Omental fat pad (tissue), 4 donors: ENCODE measurements around the gene EXOC6B. TPM values are rescaled to one million over a fixed set of nuclear protein-coding genes. Genes with fewer than 3 reads are reported as not detected.

Source experiments
- ATAC-seq: fragments of 150-250 bp; one replicate; pipeline ENCODE4 v1.9.1; 2016; ENCODE audit warnings: mild to moderate bottlenecking, moderate library complexity; ENCODE audit not compliant: low FRiP score
- DNase-seq: peaks from one replicate; pipeline ENCODE4 v3.0.0-alpha.2; 2019; ENCODE audit warnings: low spot score
- CTCF ChIP-seq, 3 donors: fragments of 450-650 bp; IDR thresholded peaks; one replicate each; pipeline ENCODE4 v1.5.1; 2016 to 2017; ENCODE audit warnings: antibody characterized with exemption in 3 of 3, mild to moderate bottlenecking in 3 of 3, moderate library complexity in 2 of 3
- total RNA-seq, 4 donors: library from RNA; depleted of rRNA; stranded (reverse); fragments of >200 nt; gene quantifications; one replicate each; pipeline ENCODE4 v1.1.0, GENCODE V29; 2016

Gene EXOC6B
- total RNA-seq, 4 donors from 2014 or later = 25.6 to 38.3 (median 30.1) TPM

DNA sequence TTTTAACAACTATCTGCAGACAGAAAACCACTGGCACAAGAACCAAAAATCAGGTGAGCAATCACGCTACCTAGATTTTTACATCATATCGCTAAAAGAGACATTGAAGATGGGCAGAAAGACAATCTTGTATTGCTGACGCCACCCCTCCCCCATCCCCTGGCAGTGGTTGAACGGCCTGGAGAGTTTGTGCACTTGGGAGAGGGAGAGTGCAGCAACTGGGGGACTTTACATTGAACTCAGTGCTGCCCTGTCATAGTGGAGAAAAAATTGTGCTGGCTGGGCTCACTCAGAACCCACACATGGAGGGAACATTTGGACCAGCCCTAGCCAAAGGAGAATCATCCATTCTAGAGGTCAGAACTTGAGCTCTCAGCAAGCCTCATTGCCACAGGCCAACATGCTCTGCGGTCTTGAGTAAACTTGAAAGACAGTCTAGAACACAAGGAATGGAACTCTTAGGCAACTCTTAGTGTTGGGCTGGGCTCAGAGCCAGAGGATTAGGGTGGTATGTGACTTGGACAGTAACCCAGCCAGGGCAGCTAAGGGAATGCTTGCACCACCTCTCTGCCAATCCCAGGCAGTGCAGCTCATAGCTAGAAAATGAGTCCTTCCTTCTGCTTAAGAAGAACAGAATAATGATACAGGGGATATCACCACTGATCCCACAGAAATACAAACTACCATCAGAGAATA, 458.2 kb downstream of the EXOC6B start:
- ATAC-seq = peak; percentile 48
- DNase-seq = no peak
- TF ChIP-seq CTCF (IDR thresholded peaks at IDR 0.05) = no peak

DNA sequence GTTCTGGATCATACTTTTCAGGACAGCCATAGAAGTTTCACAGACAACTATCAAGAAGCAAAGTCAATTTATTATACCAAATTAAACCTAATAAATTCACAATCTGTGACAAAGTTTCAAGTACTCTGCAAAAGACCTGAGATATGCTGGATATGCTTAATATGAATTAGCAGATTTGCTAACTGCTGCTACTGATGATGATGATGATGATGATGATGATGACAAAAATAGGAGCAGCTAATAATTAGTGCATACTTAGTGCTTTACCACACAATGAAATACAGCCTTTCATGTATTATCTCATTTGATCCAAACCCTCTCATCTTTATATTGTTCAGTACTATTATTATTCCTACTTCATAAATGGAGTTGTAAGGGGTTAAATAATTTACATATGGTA, 462.4 kb downstream of the EXOC6B start:
- no peak for DNase-seq
- TF ChIP-seq CTCF (IDR thresholded peaks at IDR 0.05) = no peak
- ATAC-seq = no peak

DNA sequence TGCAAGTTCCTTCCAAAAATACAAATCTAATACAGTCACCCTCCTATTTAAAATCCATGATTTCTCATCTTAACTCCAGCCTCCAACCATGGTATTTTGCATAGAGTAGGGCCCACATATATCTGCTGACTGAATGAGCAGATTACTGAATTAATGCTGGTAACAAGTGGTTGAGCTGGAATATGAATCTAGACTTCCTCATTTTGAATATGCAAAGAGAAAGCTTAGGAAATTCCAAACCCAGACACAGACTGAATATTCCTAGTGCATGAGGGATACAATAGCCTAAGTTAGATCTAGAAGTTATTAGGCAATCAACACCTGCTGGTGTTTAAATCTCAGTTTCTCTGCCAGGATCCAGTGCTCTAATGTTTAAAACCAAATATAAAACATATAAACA, 463.1 kb downstream of the EXOC6B start:
- DNase-seq (no peak), ATAC-seq (no peak)
- no peak for TF ChIP-seq CTCF (IDR thresholded peaks at IDR 0.05)

GRCh38 chr2:72361521-72361920, 464.3 kb downstream of the EXOC6B start:
- no peak for TF ChIP-seq CTCF (IDR thresholded peaks at IDR 0.05)
- ATAC-seq (no peak), DNase-seq (no peak)

GRCh38 chr2:72361042-72361441, 464.8 kb downstream of the EXOC6B start:
- ATAC-seq (no peak), DNase-seq (no peak)
- TF ChIP-seq CTCF (IDR thresholded peaks at IDR 0.05) = no peak

- TF ChIP-seq CTCF (IDR thresholded peaks at IDR 0.05) = no peak
- DNase-seq (no peak), ATAC-seq (no peak)
These were observed 475.0 kb downstream of the EXOC6B start for GRCh38 chr2:72350852-72351251.

- TF ChIP-seq CTCF (IDR thresholded peaks at IDR 0.05) = no peak
These were observed 476.8 kb downstream of the EXOC6B start for GRCh38 chr2:72349016-72349415.

More at GRCh38 chr2:72349016-72349415, 476.8 kb downstream of the EXOC6B start:
- no peak for ATAC-seq
- DNase-seq = no peak
